ENCODE data around the gene TOB2. TPM values are rescaled to one million over a fixed set of nuclear protein-coding genes. Genes with fewer than 3 reads are reported as not detected.

TOB2 gene
- total RNA-seq, 2 experiments from 2014 or later = 27.0 to 28.5 TPM

GRCh38 chr22:41478473-41478872 lies 31.9 kb upstream of the TOB2 start:
- Mint-ChIP-seq H3K4me1 (ENCODE audit: low read depth) (peaks cover 45% of the 10 kb centered on the region), H3K4me3 (no peak overlapping the region), H3K9me3 (no peaks in the 10 kb centered on the region), H3K27me3 (no peaks in the 10 kb centered on the region), H3K27ac (peak overlapping the region; percentile 55), H3K36me3 (ENCODE audit: low read depth) (peaks cover 7% of the 10 kb centered on the region)
- TF ChIP-seq CTCF (IDR thresholded peaks at IDR 0.05) = no peak
- ATAC-seq (no peak), DNase-seq (no peak)
- CTCF ChIA-PET = interaction anchor here (2.4 to 4.5 kb wide), 2 partner anchors 39 to 75 kb away, joined by 9 to 20 read pairs; no protein-coding TSS in a partner anchor
- POLR2A ChIA-PET = interaction anchor here (1.1 to 3.2 kb wide), 4 partner anchors 10 to 72 kb away, joined by 3 to 25 read pairs (median 5); partner anchors contain the start of genes ACO2, PHF5A and TOB2
- intact Hi-C loops (cut with micrococcal nuclease) = no loop called here

- TF ChIP-seq CTCF (IDR thresholded peaks at IDR 0.05) = no peak
- POLR2A ChIA-PET = interaction anchor here (13.9 kb wide), 1 partner anchor 24 kb away, joined by 238 read pairs; the partner anchor contains the start of gene TOB2
These were observed 28.4 kb upstream of the TOB2 start for GRCh38 chr22:41474872-41475451.

DNA sequence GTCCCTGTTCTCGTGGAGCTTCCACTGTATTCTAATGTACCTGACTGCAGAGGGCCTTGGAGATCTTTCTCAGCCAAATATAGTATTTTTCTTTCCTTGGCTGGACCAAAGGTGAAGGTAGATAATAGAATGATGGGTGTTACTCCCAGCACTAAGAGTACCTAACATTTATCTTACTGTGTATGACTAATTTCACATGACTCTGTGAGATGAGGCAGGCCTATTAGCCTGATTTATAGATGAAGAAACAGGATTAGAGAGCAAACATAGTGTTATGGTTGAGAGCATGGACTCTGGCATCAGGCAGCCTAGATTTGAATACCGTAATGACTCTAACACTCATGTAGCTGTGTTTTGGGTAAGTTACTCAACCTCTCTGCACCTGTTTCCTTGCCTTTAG lies 25.0 kb upstream of the TOB2 start:
- ATAC-seq (no peak), DNase-seq (no peak)
- intact Hi-C loops (cut with micrococcal nuclease) = no loop called here
- CTCF ChIA-PET = interaction anchor here (1.0 to 2.4 kb wide), 3 partner anchors 46 to 68 kb away, joined by 3 to 9 read pairs (median 4); no protein-coding TSS in a partner anchor
- H3K27ac Mint-ChIP-seq = no peak overlapping the region
- peaks cover 47% of the 10 kb centered on the region for H3K4me1 Mint-ChIP-seq (ENCODE audit: low read depth)
- POLR2A ChIA-PET = interaction anchor here (13.9 kb wide), 1 partner anchor 21 kb away, joined by 238 read pairs; the partner anchor contains the start of gene TOB2
- no peaks in the 10 kb centered on the region for H3K9me3 Mint-ChIP-seq
- H3K27me3 Mint-ChIP-seq = no peaks in the 10 kb centered on the region
- H3K4me3 Mint-ChIP-seq = no peak overlapping the region
- TF ChIP-seq CTCF (IDR thresholded peaks at IDR 0.05) = no peak
- H3K36me3 Mint-ChIP-seq (ENCODE audit: low read depth) = peaks cover 27% of the 10 kb centered on the region

More at GRCh38 chr22:41474872-41475451, 28.4 kb upstream of the TOB2 start:
- no peak overlapping the region for H3K4me3 Mint-ChIP-seq
- intact Hi-C loops (cut with micrococcal nuclease) = no loop called here
- no peaks in the 10 kb centered on the region for H3K9me3 Mint-ChIP-seq
- H3K4me1 Mint-ChIP-seq (ENCODE audit: low read depth) = peaks cover 49% of the 10 kb centered on the region
- H3K27me3 Mint-ChIP-seq = no peaks in the 10 kb centered on the region
- CTCF ChIA-PET = no interaction called here
- peaks cover 12% of the 10 kb centered on the region for H3K36me3 Mint-ChIP-seq (ENCODE audit: low read depth)
- DNase-seq (no peak), ATAC-seq (no peak)
- no peak overlapping the region for H3K27ac Mint-ChIP-seq

DNA sequence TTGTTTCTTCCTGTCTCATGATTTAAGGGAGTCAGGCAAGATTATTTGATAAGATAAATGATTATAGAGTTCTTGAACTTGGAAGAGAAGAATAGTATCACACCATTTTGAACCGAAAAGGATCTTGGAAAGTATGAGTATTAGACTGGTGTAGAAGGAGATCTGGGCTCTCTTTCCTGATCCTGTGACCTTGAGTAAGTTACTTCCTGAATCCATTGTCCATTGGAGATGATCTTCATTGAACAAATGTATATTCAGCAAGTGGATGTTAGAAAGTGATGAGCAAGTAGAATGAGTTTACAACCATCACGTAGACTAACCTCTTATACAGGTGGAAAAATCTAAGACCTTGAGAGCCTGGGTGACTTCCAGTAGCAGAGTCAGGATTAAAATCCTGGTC lies 24.3 kb upstream of the TOB2 start:
- H3K9me3 Mint-ChIP-seq = no peaks in the 10 kb centered on the region
- ChIA-PET CTCF (interaction anchor here (1.0 kb wide), 1 partner anchor 47 kb away, joined by 3 read pairs; no protein-coding TSS in a partner anchor), POLR2A (interaction anchor here (13.9 kb wide), 1 partner anchor 20 kb away, joined by 238 read pairs; the partner anchor contains the start of gene TOB2)
- no peak for DNase-seq
- peaks cover 34% of the 10 kb centered on the region for H3K36me3 Mint-ChIP-seq (ENCODE audit: low read depth)
- no peak for ATAC-seq
- H3K27me3 Mint-ChIP-seq = no peaks in the 10 kb centered on the region
- H3K4me1 Mint-ChIP-seq (ENCODE audit: low read depth) = peaks cover 50% of the 10 kb centered on the region
- peak overlapping the region; percentile 74 for H3K27ac Mint-ChIP-seq
- no peak for TF ChIP-seq CTCF (IDR thresholded peaks at IDR 0.05)
- H3K4me3 Mint-ChIP-seq = peak overlapping the region; percentile 87
- intact Hi-C loops (cut with micrococcal nuclease) = no loop called here
